ENCODE measurements around the gene MACROD1. TPM values are rescaled to one million over a fixed set of nuclear protein-coding genes. Genes with fewer than 3 reads are reported as not detected.

The MACROD1 gene
- total and polyA plus RNA-seq, 9 of the 15 experiments (the other 6 are each of a cell fraction or from before 2014, with no cell fraction given): 1.1 to 60.0 (median 26.4) TPM

DNA sequence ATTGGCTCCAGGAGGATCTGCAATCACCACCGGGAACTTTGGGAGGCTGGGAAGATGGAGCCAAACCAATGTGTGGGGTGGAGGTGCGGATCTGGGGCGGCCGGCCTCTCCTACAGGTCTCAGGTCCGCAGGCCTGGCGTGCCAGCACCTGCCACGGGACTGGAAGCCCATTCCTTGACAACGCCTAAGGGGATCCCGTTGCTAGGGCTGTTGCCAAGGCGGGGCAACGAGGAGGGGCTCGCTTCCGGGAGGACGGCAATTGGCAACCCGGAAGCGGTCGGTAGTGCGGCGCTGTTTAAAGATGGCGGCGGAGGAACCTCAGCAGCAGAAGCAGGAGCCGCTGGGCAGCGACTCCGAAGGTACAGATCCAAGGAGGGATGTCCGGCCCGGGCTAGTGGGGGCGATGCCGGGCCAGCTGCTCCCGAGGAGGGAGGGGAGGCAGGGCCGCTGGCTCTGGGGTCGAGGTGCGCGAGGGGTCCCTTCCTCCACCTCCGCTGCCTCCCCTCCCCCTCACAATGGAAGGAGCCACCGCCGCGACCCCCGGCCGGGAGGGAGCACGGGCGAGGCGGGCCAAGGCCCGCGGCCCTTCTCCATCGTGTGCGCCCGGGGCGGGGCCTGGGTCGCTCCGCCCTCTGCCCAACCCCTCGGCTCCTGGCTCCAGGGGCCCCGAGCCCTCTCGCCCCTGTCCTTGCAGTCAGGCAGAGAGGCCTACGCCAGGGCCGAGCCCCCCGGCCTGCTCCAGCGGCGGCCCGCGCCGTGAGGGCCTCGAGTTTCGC is 179.6 kb downstream of the MACROD1 start, which contains the start of gene OTUB1 (continued):
- TF ChIP-seq, protein P1, sequence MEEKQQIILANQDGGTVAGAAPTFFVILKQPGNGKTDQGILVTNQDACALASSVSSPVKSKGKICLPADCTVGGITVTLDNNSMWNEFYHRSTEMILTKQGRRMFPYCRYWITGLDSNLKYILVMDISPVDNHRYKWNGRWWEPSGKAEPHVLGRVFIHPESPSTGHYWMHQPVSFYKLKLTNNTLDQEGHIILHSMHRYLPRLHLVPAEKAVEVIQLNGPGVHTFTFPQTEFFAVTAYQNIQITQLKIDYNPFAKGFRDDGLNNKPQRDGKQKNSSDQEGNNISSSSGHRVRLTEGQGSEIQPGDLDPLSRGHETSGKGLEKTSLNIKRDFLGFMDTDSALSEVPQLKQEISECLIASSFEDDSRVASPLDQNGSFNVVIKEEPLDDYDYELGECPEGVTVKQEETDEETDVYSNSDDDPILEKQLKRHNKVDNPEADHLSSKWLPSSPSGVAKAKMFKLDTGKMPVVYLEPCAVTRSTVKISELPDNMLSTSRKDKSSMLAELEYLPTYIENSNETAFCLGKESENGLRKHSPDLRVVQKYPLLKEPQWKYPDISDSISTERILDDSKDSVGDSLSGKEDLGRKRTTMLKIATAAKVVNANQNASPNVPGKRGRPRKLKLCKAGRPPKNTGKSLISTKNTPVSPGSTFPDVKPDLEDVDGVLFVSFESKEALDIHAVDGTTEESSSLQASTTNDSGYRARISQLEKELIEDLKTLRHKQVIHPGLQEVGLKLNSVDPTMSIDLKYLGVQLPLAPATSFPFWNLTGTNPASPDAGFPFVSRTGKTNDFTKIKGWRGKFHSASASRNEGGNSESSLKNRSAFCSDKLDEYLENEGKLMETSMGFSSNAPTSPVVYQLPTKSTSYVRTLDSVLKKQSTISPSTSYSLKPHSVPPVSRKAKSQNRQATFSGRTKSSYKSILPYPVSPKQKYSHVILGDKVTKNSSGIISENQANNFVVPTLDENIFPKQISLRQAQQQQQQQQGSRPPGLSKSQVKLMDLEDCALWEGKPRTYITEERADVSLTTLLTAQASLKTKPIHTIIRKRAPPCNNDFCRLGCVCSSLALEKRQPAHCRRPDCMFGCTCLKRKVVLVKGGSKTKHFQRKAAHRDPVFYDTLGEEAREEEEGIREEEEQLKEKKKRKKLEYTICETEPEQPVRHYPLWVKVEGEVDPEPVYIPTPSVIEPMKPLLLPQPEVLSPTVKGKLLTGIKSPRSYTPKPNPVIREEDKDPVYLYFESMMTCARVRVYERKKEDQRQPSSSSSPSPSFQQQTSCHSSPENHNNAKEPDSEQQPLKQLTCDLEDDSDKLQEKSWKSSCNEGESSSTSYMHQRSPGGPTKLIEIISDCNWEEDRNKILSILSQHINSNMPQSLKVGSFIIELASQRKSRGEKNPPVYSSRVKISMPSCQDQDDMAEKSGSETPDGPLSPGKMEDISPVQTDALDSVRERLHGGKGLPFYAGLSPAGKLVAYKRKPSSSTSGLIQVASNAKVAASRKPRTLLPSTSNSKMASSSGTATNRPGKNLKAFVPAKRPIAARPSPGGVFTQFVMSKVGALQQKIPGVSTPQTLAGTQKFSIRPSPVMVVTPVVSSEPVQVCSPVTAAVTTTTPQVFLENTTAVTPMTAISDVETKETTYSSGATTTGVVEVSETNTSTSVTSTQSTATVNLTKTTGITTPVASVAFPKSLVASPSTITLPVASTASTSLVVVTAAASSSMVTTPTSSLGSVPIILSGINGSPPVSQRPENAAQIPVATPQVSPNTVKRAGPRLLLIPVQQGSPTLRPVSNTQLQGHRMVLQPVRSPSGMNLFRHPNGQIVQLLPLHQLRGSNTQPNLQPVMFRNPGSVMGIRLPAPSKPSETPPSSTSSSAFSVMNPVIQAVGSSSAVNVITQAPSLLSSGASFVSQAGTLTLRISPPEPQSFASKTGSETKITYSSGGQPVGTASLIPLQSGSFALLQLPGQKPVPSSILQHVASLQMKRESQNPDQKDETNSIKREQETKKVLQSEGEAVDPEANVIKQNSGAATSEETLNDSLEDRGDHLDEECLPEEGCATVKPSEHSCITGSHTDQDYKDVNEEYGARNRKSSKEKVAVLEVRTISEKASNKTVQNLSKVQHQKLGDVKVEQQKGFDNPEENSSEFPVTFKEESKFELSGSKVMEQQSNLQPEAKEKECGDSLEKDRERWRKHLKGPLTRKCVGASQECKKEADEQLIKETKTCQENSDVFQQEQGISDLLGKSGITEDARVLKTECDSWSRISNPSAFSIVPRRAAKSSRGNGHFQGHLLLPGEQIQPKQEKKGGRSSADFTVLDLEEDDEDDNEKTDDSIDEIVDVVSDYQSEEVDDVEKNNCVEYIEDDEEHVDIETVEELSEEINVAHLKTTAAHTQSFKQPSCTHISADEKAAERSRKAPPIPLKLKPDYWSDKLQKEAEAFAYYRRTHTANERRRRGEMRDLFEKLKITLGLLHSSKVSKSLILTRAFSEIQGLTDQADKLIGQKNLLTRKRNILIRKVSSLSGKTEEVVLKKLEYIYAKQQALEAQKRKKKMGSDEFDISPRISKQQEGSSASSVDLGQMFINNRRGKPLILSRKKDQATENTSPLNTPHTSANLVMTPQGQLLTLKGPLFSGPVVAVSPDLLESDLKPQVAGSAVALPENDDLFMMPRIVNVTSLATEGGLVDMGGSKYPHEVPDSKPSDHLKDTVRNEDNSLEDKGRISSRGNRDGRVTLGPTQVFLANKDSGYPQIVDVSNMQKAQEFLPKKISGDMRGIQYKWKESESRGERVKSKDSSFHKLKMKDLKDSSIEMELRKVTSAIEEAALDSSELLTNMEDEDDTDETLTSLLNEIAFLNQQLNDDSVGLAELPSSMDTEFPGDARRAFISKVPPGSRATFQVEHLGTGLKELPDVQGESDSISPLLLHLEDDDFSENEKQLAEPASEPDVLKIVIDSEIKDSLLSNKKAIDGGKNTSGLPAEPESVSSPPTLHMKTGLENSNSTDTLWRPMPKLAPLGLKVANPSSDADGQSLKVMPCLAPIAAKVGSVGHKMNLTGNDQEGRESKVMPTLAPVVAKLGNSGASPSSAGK (IDR thresholded peaks at IDR 0.05): no peak
- TF ChIP-seq ZC3H11A (IDR thresholded peaks at IDR 0.05; ENCODE audit: low read depth, low read length) (no peak), ZNF668 (CRISPR knock-in tag; IDR thresholded peaks at IDR 0.05) (no peak), SRSF3 (IDR thresholded peaks at IDR 0.05; ENCODE audit: insufficient read depth, low read length) (no peak), NR1H2 (CRISPR knock-in tag; IDR thresholded peaks at IDR 0.05) (peak; percentile 55; the same call in 1 of the 2 replicates), BRD4 (IDR thresholded peaks at IDR 0.05) (no peak; the same call in 1 of the 2 replicates), CBX1 (IDR thresholded peaks at IDR 0.05; ENCODE audit: low read depth) (no peak), ZNF121 (CRISPR knock-in tag; conservative IDR thresholded peaks at IDR 0.05) (no peak), HMGN3 (IDR thresholded peaks at IDR 0.05; ENCODE audit: borderline replicate concordance, extremely low read depth, insufficient read length, low read depth, low read length) (peak; percentile 25), ZNF717 (CRISPR knock-in tag; IDR thresholded peaks at IDR 0.05) (no peak), RFX5 (IDR thresholded peaks at IDR 0.05; ENCODE audit: low read depth, low read length) (no peak), ZNF23 (CRISPR knock-in tag; IDR thresholded peaks at IDR 0.05) (no peak), OTX1 (CRISPR knock-in tag; IDR thresholded peaks at IDR 0.05) (no peak)
- TF ChIP-seq, protein P2, sequence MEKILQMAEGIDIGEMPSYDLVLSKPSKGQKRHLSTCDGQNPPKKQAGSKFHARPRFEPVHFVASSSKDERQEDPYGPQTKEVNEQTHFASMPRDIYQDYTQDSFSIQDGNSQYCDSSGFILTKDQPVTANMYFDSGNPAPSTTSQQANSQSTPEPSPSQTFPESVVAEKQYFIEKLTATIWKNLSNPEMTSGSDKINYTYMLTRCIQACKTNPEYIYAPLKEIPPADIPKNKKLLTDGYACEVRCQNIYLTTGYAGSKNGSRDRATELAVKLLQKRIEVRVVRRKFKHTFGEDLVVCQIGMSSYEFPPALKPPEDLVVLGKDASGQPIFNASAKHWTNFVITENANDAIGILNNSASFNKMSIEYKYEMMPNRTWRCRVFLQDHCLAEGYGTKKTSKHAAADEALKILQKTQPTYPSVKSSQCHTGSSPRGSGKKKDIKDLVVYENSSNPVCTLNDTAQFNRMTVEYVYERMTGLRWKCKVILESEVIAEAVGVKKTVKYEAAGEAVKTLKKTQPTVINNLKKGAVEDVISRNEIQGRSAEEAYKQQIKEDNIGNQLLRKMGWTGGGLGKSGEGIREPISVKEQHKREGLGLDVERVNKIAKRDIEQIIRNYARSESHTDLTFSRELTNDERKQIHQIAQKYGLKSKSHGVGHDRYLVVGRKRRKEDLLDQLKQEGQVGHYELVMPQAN (IDR thresholded peaks at IDR 0.05; ENCODE audit: borderline replicate concordance): peak; percentile 83; the same call in 1 of the 2 replicates
